Liver (tissue), 9 donors: ENCODE data around the gene PARL. TPM values are rescaled to one million over a fixed set of nuclear protein-coding genes. Genes with fewer than 3 reads are reported as not detected.

Experiments
- DNase-seq: peaks from one replicate; pipeline ENCODE4 v3.0.0-alpha.2; 2017; ENCODE audit warnings: low spot score
- H3K27ac ChIP-seq, 2 donors: one replicate each; pipeline ENCODE4 v1.7.0; 2013; ENCODE audit warnings: inconsistent platforms in 2 of 2, low read length in 2 of 2, control low read depth in 1 of 2, low read depth in 1 of 2, mild to moderate bottlenecking in 1 of 2
- H3K27me3 ChIP-seq, 4 donors: one replicate each; pipeline versions ENCODE4 v1.6.1 to v1.7.0; 2013; ENCODE audit warnings: low read length in 3 of 4, inconsistent platforms in 1 of 4, mild to moderate bottlenecking in 1 of 4, moderate library complexity in 1 of 4; ENCODE audit not compliant: control insufficient read depth in 4 of 4, insufficient read depth in 4 of 4
- H3K36me3 ChIP-seq, 4 donors: one replicate each; pipeline versions ENCODE4 v1.6.1 to v1.7.0; 2013; ENCODE audit warnings: low read length in 3 of 4, mild to moderate bottlenecking in 3 of 4, low read depth in 1 of 4, moderate library complexity in 1 of 4; ENCODE audit not compliant: control insufficient read depth in 4 of 4, insufficient read depth in 3 of 4
- H3K4me1 ChIP-seq, 4 donors: one replicate each; pipeline versions ENCODE4 v1.6.1 to v1.7.0; 2013; ENCODE audit warnings: low read length in 3 of 4, mild to moderate bottlenecking in 3 of 4, moderate library complexity in 1 of 4; ENCODE audit not compliant: control insufficient read depth in 4 of 4, insufficient read depth in 4 of 4
- H3K4me3 ChIP-seq, 3 donors: one replicate each; pipeline versions ENCODE4 v1.6.1 to v1.7.0; 2013; ENCODE audit warnings: low read length in 3 of 3, control low read depth in 1 of 3, low read depth in 1 of 3, mild to moderate bottlenecking in 1 of 3
- H3K9ac ChIP-seq, 2 donors: one replicate each; pipeline ENCODE4 v1.7.0; 2013; ENCODE audit warnings: low read length in 2 of 2, mild to moderate bottlenecking in 2 of 2, moderate library complexity in 2 of 2, control low read depth in 1 of 2, low read depth in 1 of 2
- H3K9me3 ChIP-seq, 4 donors: one replicate each; pipeline versions ENCODE4 v1.6.1 to v1.7.0; 2013; ENCODE audit warnings: low read length in 3 of 4; ENCODE audit not compliant: control insufficient read depth in 4 of 4
- EGR1 ChIP-seq, 2 donors: IDR thresholded peaks; 2 replicates each; pipeline ENCODE4 v1.6.1; 2016 to 2018; ENCODE audit warnings: antibody characterized with exemption in 2 of 2, low read depth in 2 of 2
- HNF4A ChIP-seq, 2 donors: conservative IDR thresholded peaks; 2 replicates each; pipeline ENCODE4 v1.6.1; 2016; ENCODE audit warnings: antibody characterized with exemption in 2 of 2, mild to moderate bottlenecking in 2 of 2
- HNF4G ChIP-seq: IDR thresholded peaks from 2 replicates; pipeline ENCODE4 v1.6.1; 2016; ENCODE audit warnings: antibody characterized with exemption
- JUND ChIP-seq, 2 donors: IDR thresholded peaks; 2 replicates each; pipeline ENCODE4 v1.6.1; 2016; ENCODE audit warnings: antibody characterized with exemption in 2 of 2
- RAD21 ChIP-seq, 2 donors: IDR thresholded peaks; 2 replicates each; pipeline ENCODE4 v1.6.1; 2016; ENCODE audit warnings: antibody characterized with exemption in 2 of 2, mild to moderate bottlenecking in 2 of 2
- SP1 ChIP-seq: IDR thresholded peaks from 2 replicates; pipeline ENCODE4 v1.6.1; 2018; ENCODE audit warnings: antibody characterized with exemption, mild to moderate bottlenecking
- TAF1 ChIP-seq: conservative IDR thresholded peaks from 2 replicates; pipeline ENCODE4 v1.6.1; 2016; ENCODE audit warnings: antibody characterized with exemption, mild to moderate bottlenecking
- whole genome bisulfite sequencing: extraction: QIAGEN DNeasy Blood & Tissue Kit; methylation state at CpG from one replicate; pipeline ENCODE4 v1.1.7; 2013; 5-methylcytosine and 5-hydroxymethylcytosine counted together
- polyA plus RNA-seq, 2 donors: library from polyadenylated mRNA; stranded (reverse) in 1 of 2; unstranded in 1 of 2; fragments of 200-250 nt in 1 of 2; fragments of >200 nt in 1 of 2; fragmentation: Nextera tagmentation in 1 of 2; extraction: Ambion mirVana in 1 of 2; gene quantifications; one replicate each; pipeline versions ENCODE4 v1.2.1 to v1.2.3, GENCODE V29; 2013 to 2015
- total RNA-seq, 2 donors: library from RNA; depleted of rRNA; stranded (reverse); fragments of >200 nt; gene quantifications; one replicate each; pipeline ENCODE4 v1.2.3, GENCODE V29; 2014
- TF ChIP-seq, protein P1 (sequence below): fragments of 150-350 bp; IDR thresholded peaks from 2 replicates; pipeline ENCODE4 v1.5.1; 2017; ENCODE audit warnings: improper control_type of control experiment, low read depth, low read length; ENCODE audit not compliant: missing input control
- TF ChIP-seq, protein P2 (sequence below): IDR thresholded peaks from 2 replicates; pipeline ENCODE4 v1.6.1; 2016; ENCODE audit warnings: antibody characterized with exemption
- TF ChIP-seq, protein P3 (sequence below): IDR thresholded peaks from 2 replicates; pipeline ENCODE4 v1.6.1; 2016; ENCODE audit warnings: antibody characterized with exemption
- donor health status: healthy.
- donor health status: healthy.
- donor health status: healthy.
- donor health status: healthy.
- donor health status: healthy.

The PARL gene
- total and polyA plus RNA-seq, 4 donors: 16.1 to 32.7 (median 22.1) TPM

DNA sequence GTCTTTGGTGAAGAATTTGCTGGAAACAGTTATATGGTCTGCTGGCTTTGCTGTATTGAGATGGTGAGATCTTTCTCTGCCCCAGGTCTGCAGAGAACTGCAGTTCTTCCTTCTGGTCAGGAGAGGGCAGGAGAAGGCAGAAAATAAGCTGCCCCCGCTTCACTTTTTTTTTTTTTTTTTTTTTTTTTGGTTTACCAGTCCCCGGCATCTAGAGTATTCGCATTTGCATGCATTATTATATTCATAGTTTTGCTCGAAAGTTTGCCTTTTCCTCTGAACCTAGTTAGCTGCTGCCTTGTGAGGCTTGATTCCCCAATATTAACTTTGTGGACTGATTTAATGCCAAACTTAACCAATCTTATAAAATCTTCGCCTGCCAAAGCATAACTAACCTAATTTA lies 10.6 kb upstream of the PARL start:
- TF ChIP-seq, protein P1, sequence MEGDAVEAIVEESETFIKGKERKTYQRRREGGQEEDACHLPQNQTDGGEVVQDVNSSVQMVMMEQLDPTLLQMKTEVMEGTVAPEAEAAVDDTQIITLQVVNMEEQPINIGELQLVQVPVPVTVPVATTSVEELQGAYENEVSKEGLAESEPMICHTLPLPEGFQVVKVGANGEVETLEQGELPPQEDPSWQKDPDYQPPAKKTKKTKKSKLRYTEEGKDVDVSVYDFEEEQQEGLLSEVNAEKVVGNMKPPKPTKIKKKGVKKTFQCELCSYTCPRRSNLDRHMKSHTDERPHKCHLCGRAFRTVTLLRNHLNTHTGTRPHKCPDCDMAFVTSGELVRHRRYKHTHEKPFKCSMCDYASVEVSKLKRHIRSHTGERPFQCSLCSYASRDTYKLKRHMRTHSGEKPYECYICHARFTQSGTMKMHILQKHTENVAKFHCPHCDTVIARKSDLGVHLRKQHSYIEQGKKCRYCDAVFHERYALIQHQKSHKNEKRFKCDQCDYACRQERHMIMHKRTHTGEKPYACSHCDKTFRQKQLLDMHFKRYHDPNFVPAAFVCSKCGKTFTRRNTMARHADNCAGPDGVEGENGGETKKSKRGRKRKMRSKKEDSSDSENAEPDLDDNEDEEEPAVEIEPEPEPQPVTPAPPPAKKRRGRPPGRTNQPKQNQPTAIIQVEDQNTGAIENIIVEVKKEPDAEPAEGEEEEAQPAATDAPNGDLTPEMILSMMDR: peak; percentile 92
- peak; percentile 87 to 91 for TF ChIP-seq RAD21 (IDR thresholded peaks at IDR 0.05)
- TF ChIP-seq SP1: no peak
- H3K9me3 ChIP-seq: no peaks in the 10 kb centered on the region
- H3K9ac ChIP-seq: no peak overlapping the region
- 18% methylated on average over 5 of the region's 5 CpGs for WGBS
- no peaks in the 10 kb centered on the region for H3K36me3 ChIP-seq
- H3K27me3 ChIP-seq: no peaks in the 10 kb centered on the region
- no peak overlapping the region for H3K27ac ChIP-seq
- H3K4me1 ChIP-seq: peaks cover 0 to 4% (median 0%) of the 10 kb centered on the region in 4 donors
- no peak for DNase-seq
- no peak overlapping the region for H3K4me3 ChIP-seq

DNA sequence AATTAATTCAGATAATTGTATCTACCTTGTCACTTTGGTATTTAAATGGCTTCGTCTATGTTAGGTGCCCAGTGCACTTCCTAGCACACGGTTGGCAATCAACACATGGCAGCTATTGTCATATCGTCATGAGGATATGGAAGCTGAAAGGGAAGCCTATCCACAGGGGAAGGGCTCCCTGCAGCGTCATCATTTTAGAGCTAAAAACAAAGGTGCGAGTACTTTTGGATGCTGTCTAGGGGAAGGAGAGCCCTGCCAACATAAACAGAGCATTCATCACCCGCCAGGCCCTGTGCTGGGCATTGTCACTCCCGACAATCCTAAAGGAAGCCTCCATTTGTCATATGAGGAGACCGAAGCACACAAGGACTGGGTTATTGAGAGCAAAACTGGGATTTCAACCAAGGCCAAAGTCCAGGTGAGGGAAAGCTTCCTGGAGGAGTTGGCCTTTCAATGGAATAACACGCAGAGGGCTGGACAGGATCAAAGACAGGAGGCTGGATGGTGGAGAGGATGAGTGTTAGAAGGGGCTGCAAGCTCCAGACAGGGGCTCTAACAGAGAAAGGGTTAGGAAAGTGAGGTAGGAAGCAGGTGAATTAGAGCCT lies 8.0 kb upstream of the PARL start:
- H3K9me3 ChIP-seq: no peaks in the 10 kb centered on the region
- DNase-seq: no peak

DNA sequence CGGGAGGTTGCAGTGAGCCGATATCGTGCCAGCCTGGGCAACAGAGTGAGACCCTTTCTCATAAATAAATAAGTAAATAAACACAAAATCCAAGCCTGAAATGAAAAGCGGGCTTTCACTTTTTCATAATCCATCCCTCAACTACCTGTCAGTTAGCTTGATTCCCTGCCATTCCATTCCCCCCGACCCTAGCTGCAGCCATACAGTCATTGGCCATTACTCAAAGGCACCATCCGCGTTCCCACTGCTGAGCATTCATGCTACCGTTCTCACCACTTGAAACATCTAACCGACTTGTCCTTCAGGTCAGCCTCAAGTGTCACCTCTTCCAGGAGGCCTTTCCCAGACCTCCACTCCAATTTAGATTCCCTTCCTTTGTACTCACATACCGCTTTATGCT lies 1.1 kb upstream of the PARL start:
- Histone ChIP-seq H3K27ac (no peak overlapping the region), H3K36me3 (no peaks in the 10 kb centered on the region), H3K9me3 (no peaks in the 10 kb centered on the region), H3K4me3 (no peak overlapping the region), H3K9ac (no peak overlapping the region), H3K27me3 (no peaks in the 10 kb centered on the region), H3K4me1 (peaks cover 2 to 24% (median 18%) of the 10 kb centered on the region in 4 donors)
- no peak for DNase-seq
- TF ChIP-seq SP1: no peak
- no peak for TF ChIP-seq HNF4G
- no peak for TF ChIP-seq RAD21 (IDR thresholded peaks at IDR 0.05)
- TF ChIP-seq, protein P2, sequence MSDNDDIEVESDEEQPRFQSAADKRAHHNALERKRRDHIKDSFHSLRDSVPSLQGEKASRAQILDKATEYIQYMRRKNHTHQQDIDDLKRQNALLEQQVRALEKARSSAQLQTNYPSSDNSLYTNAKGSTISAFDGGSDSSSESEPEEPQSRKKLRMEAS: no peak
- TF ChIP-seq, protein P3, sequence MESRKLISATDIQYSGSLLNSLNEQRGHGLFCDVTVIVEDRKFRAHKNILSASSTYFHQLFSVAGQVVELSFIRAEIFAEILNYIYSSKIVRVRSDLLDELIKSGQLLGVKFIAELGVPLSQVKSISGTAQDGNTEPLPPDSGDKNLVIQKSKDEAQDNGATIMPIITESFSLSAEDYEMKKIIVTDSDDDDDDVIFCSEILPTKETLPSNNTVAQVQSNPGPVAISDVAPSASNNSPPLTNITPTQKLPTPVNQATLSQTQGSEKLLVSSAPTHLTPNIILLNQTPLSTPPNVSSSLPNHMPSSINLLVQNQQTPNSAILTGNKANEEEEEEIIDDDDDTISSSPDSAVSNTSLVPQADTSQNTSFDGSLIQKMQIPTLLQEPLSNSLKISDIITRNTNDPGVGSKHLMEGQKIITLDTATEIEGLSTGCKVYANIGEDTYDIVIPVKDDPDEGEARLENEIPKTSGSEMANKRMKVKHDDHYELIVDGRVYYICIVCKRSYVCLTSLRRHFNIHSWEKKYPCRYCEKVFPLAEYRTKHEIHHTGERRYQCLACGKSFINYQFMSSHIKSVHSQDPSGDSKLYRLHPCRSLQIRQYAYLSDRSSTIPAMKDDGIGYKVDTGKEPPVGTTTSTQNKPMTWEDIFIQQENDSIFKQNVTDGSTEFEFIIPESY: no peak
- no peak for TF ChIP-seq EGR1 (IDR thresholded peaks at IDR 0.05; ENCODE audit: low read depth in 2 of 2)
- no peak for TF ChIP-seq HNF4A (conservative IDR thresholded peaks at IDR 0.05)
- TF ChIP-seq, protein P1: no peak
- no peak for TF ChIP-seq JUND (IDR thresholded peaks at IDR 0.05)
- TF ChIP-seq TAF1: no peak
- WGBS: 96% methylated on average over 10 of the region's 10 CpGs

More for the DNA sequence above, 8.0 kb upstream of the PARL start:
- Histone ChIP-seq H3K27me3 (no peaks in the 10 kb centered on the region), H3K4me1 (peaks cover 0 to 4% (median 0%) of the 10 kb centered on the region in 4 donors), H3K36me3 (no peaks in the 10 kb centered on the region), H3K27ac (no peak overlapping the region), H3K4me3 (no peak overlapping the region), H3K9ac (peak overlapping the region in 1 of 2 donors; percentile 5)
- WGBS: 54% methylated on average over 9 of the region's 9 CpGs
- TF ChIP-seq SP1 (peak; percentile 64), HNF4G (peak; percentile 17), HNF4A (conservative IDR thresholded peaks at IDR 0.05) (peak; percentile 62 to 65)
- TF ChIP-seq, protein P2: no peak
